ENCODE measurements around the gene CYS1.
"Not testable (repeated sequence)": the region's sequence is repeated elsewhere in the genome, so short reads cannot be mapped to it uniquely, and the experiment has no call there.

The CYS1 gene

DNA sequence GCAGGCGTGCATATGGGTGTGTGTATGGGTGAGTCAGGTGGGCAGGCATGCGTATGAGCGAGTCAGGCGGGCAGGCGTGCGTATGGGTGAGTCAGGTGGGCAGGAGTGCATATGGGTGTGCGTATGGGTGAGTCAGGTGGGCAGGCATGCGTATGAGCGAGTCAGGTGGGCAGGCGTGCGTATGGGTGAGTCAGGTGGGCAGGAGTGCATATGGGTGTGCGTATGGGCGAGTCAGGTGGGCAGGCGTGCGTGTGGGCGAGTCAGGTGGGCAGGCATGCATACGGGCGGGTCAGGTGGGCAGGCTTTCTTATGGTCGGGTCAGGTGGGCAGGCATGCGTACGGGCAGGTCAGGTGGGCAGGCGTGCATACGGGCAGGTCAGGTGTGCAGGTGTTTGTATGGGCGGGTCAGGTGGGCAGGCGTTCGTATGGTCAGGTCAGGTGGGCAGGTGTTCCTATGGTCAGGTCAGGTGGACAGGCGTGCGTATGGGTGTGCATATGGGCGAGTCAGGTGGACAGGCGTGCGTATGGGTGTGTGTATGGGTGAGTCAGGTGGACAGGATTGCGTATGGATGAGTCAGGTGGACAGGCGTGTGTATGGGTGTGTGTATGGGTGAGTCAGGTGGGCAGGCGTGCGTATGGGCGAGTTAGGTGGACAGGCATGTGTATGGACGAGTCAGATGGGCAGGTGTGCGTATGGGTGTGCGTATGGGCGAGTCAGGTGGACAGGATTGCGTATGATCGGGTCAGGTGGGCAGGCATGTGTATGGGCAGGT lies 65.6 kb downstream of the CYS1 start:
- peak; percentile 24 for DNase-seq (ENCODE audit: low spot score)
- no peak for TF ChIP-seq CTCF (conservative IDR thresholded peaks at IDR 0.05; ENCODE audit: low read depth)
- ChIA-PET CTCF (no interaction called here), POLR2A (ENCODE audit: low non-redundant PET) (no interaction called here)
- H3K27ac ChIP-seq: no peak overlapping the region

GRCh38 chr2:10013651-10014417 lies 66.4 kb downstream of the CYS1 start:
- POLR2A ChIA-PET (ENCODE audit: low non-redundant PET); CTCF ChIA-PET; H3K27ac ChIP-seq; DNase-seq (ENCODE audit: low spot score): not testable (repeated sequence)

GRCh38 chr2:10012963-10013461 lies 67.2 kb downstream of the CYS1 start:
- no peak for TF ChIP-seq CTCF (conservative IDR thresholded peaks at IDR 0.05; ENCODE audit: low read depth)
- DNase-seq (ENCODE audit: low spot score): no peak
- H3K27ac ChIP-seq: no peak overlapping the region
- ChIA-PET CTCF (no interaction called here), POLR2A (ENCODE audit: low non-redundant PET) (no interaction called here)

GRCh38 chr2:10012366-10012962 lies 67.7 kb downstream of the CYS1 start:
- CTCF ChIA-PET; DNase-seq (ENCODE audit: low spot score); H3K27ac ChIP-seq; POLR2A ChIA-PET (ENCODE audit: low non-redundant PET): not testable (repeated sequence)

- DNase-seq (ENCODE audit: low spot score); H3K27ac ChIP-seq; POLR2A ChIA-PET (ENCODE audit: low non-redundant PET); CTCF ChIA-PET: not testable (repeated sequence)
Observed at GRCh38 chr2:10011606-10012325, 68.4 kb downstream of the CYS1 start.

DNA sequence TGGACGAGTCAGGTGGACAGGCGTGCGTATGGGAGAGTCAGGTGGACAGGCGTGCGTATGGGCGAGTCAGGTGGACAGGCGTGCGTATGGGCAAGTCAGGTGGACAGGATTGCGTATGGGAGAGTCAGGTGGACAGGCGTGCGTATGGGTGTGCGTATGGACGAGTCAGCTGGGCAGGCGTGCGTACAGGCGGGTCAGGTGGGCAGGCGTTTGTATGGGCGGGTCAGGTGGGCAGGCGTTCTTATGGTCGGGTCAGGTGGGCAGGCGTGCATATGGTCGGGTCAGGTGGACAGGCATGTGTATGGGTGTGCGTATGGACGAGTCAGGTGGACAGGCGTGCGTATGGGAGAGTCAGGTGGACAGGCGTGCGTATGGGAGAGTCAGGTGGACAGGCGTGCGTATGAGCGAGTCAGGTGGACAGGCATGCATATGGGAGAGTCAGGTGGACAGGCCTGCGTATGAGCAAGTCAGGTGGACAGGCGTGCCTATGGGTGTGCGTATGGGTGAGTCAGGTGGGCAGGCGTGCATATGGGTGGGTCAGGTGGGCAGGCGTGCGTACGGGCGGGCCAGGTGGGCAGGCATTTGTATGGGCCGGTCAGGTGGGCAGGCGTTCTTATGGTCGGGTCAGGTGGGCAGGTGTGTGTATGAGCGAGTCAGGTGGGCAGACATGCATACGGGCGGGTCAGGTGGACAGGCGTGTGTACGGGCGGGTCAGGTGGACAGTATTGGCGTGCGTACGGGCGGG lies 69.2 kb downstream of the CYS1 start:
- CTCF ChIA-PET; DNase-seq (ENCODE audit: low spot score); POLR2A ChIA-PET (ENCODE audit: low non-redundant PET); H3K27ac ChIP-seq: not testable (repeated sequence)

- ChIA-PET POLR2A (ENCODE audit: low non-redundant PET) (no interaction called here), CTCF (no interaction called here)
- DNase-seq (ENCODE audit: low spot score): no peak
- TF ChIP-seq CTCF (conservative IDR thresholded peaks at IDR 0.05; ENCODE audit: low read depth): no peak
- no peak overlapping the region for H3K27ac ChIP-seq
Observed at GRCh38 chr2:10009811-10010781, 70.1 kb downstream of the CYS1 start.
